ENCODE measurements around the gene TNS3. TPM values are rescaled to one million over a fixed set of nuclear protein-coding genes. Genes with fewer than 3 reads are reported as not detected.

The TNS3 gene
- total RNA-seq, 1 donor from 2014 or later: 89.8 TPM

- peaks cover 12 to 27% of the 10 kb centered on the region in 2 donors for H3K4me1 ChIP-seq
- DNase-seq (ENCODE audit: low spot score in 2 of 2): no peak
- peaks cover 0 to under 1% of the 10 kb centered on the region in 2 donors for H3K36me3 ChIP-seq
- TF ChIP-seq, protein P1, sequence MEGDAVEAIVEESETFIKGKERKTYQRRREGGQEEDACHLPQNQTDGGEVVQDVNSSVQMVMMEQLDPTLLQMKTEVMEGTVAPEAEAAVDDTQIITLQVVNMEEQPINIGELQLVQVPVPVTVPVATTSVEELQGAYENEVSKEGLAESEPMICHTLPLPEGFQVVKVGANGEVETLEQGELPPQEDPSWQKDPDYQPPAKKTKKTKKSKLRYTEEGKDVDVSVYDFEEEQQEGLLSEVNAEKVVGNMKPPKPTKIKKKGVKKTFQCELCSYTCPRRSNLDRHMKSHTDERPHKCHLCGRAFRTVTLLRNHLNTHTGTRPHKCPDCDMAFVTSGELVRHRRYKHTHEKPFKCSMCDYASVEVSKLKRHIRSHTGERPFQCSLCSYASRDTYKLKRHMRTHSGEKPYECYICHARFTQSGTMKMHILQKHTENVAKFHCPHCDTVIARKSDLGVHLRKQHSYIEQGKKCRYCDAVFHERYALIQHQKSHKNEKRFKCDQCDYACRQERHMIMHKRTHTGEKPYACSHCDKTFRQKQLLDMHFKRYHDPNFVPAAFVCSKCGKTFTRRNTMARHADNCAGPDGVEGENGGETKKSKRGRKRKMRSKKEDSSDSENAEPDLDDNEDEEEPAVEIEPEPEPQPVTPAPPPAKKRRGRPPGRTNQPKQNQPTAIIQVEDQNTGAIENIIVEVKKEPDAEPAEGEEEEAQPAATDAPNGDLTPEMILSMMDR (IDR thresholded peaks at IDR 0.05): no peak
- intact Hi-C loops (cut with DNase I): no loop called here
- H3K9me3 ChIP-seq: no peaks in the 10 kb centered on the region
- H3K27me3 ChIP-seq: no peaks in the 10 kb centered on the region
- H3K27ac ChIP-seq: peak overlapping the region; percentile 86 to 87
- no peak overlapping the region for H3K4me3 ChIP-seq
Measured at GRCh38 chr7:47326220-47326619, 255.7 kb downstream of the TNS3 start.

GRCh38 chr7:47325337-47325736, 256.6 kb downstream of the TNS3 start:
- TF ChIP-seq, protein P1 (IDR thresholded peaks at IDR 0.05): no peak
- intact Hi-C loops (cut with DNase I): no loop called here
- no peaks in the 10 kb centered on the region for H3K9me3 ChIP-seq
- DNase-seq (ENCODE audit: low spot score in 2 of 2): no peak
- H3K4me1 ChIP-seq: peaks cover 12 to 27% of the 10 kb centered on the region in 2 donors
- H3K27me3 ChIP-seq: no peaks in the 10 kb centered on the region
- no peak overlapping the region for H3K27ac ChIP-seq
- H3K36me3 ChIP-seq: peaks cover 0 to 9% of the 10 kb centered on the region in 2 donors
- H3K4me3 ChIP-seq: no peak overlapping the region

- TF ChIP-seq, protein P1 (IDR thresholded peaks at IDR 0.05): no peak
- Histone ChIP-seq H3K27me3 (no peaks in the 10 kb centered on the region), H3K4me1 (peaks cover 7 to 19% of the 10 kb centered on the region in 2 donors), H3K27ac (no peak overlapping the region), H3K36me3 (peaks cover 0 to 16% of the 10 kb centered on the region in 2 donors), H3K4me3 (no peak overlapping the region), H3K9me3 (no peaks in the 10 kb centered on the region)
- DNase-seq (ENCODE audit: low spot score in 2 of 2): no peak
- intact Hi-C loops (cut with DNase I): no loop called here
Measured at GRCh38 chr7:47323904-47324303, 258.0 kb downstream of the TNS3 start.

DNA sequence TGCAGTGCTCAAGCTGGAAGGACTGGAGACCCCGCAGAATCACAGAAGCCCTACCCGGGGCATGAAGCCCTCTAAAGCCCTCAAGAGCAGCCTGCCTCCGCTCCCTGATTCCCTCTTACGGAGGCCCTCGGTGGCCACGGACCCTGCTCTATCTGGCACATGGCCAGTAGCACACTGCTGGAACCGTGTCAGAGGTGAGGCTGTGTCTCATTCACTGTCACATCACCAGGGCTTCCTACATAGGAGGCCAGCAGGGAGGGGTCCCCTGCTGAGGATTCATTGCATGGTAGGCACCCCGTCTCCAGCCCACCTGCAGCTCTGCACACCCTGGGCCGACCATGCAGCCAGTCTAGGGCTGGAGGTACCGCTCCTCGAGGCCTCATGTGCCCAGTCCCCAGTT, 259.2 kb downstream of the TNS3 start:
- no peak for DNase-seq (ENCODE audit: low spot score in 2 of 2)
- TF ChIP-seq, protein P1 (IDR thresholded peaks at IDR 0.05): no peak
- H3K27ac ChIP-seq: no peak overlapping the region
- no peak overlapping the region for H3K4me3 ChIP-seq
- H3K36me3 ChIP-seq: peaks cover 0 to 20% of the 10 kb centered on the region in 2 donors
- no peaks in the 10 kb centered on the region for H3K27me3 ChIP-seq
- intact Hi-C loops (cut with DNase I): no loop called here
- H3K9me3 ChIP-seq: no peaks in the 10 kb centered on the region
- H3K4me1 ChIP-seq: peaks cover 0 to 9% of the 10 kb centered on the region in 2 donors

- TF ChIP-seq, protein P1 (IDR thresholded peaks at IDR 0.05): no peak
- intact Hi-C loops (cut with DNase I): no loop called here
- peaks cover 0 to 9% of the 10 kb centered on the region in 2 donors for H3K4me1 ChIP-seq
- no peaks in the 10 kb centered on the region for H3K27me3 ChIP-seq
- H3K27ac ChIP-seq: no peak overlapping the region
- H3K9me3 ChIP-seq: no peaks in the 10 kb centered on the region
- no peak overlapping the region for H3K4me3 ChIP-seq
- DNase-seq (ENCODE audit: low spot score in 2 of 2): no peak
- H3K36me3 ChIP-seq: peaks cover 0 to 20% of the 10 kb centered on the region in 2 donors
Measured at GRCh38 chr7:47320296-47320695, 261.6 kb downstream of the TNS3 start.

Data from ascending aorta (tissue), 2 donors.